CD14-positive monocyte (primary cell): ENCODE measurements around the gene TRIM47. TPM values are rescaled to one million over a fixed set of nuclear protein-coding genes. Genes with fewer than 3 reads are reported as not detected.

ENCODE experiments used
- DNase-seq, 3 donors: peaks; one replicate each; pipeline ENCODE4 v3.0.0-alpha.2; 2011 to 2022
- H2AFZ ChIP-seq: 2 replicates; pipeline ENCODE4 v1.6.0; 2012; ENCODE audit warnings: mild to moderate bottlenecking, low read depth, low read length, inconsistent platforms; ENCODE audit not compliant: insufficient read depth, poor library complexity, severe bottlenecking
- H3K27ac ChIP-seq, 2 donors: 1 replicate in 1 of 2; 2 replicates in 1 of 2; pipeline ENCODE4 v1.5.1; 2012 to 2013; ENCODE audit warnings: low read length in 2 of 2, control low read depth in 1 of 2, inconsistent platforms in 1 of 2, low read depth in 1 of 2, mild to moderate bottlenecking in 1 of 2
- H3K27me3 ChIP-seq, 2 donors: one replicate each; pipeline versions ENCODE4 v1.6.0 to v1.6.1; 2011 to 2013; ENCODE audit warnings: low read length in 2 of 2; ENCODE audit not compliant: control insufficient read depth in 2 of 2, insufficient read depth in 2 of 2
- H3K36me3 ChIP-seq, 2 donors: replicated peaks in 1 of 2; 1 replicate in 1 of 2; 2 replicates in 1 of 2; pipeline versions ENCODE4 v1.5.1 to v1.6.1; 2012 to 2013; ENCODE audit warnings: low read length in 2 of 2, control low read depth in 1 of 2, inconsistent platforms in 1 of 2, mild to moderate bottlenecking in 1 of 2; ENCODE audit not compliant: insufficient read depth in 2 of 2, control insufficient read depth in 1 of 2
- H3K4me1 ChIP-seq, 2 donors: 1 replicate in 1 of 2; 2 replicates in 1 of 2; pipeline versions ENCODE4 v1.5.1 to v1.6.1; 2012 to 2013; ENCODE audit warnings: low read length in 2 of 2, control low read depth in 1 of 2, inconsistent platforms in 1 of 2, mild to moderate bottlenecking in 1 of 2, moderate library complexity in 1 of 2; ENCODE audit not compliant: insufficient read depth in 2 of 2, control insufficient read depth in 1 of 2
- H3K4me2 ChIP-seq: replicated peaks from 2 replicates; pipeline ENCODE3; 2012; ENCODE audit warnings: low read length, moderate library complexity, mild to moderate bottlenecking; ENCODE audit not compliant: poor library complexity, severe bottlenecking; ENCODE audit errors: extremely low read depth
- H3K4me3 ChIP-seq, 3 experiments: fragments of 200-600 bp in 1 of 3; sonication (generic) in 1 of 3; replicated peaks in 1 of 3; 1 replicate in 2 of 3; 2 replicates in 1 of 3; pipeline ENCODE4 v1.5.1; 2011 to 2013; ENCODE audit warnings: low read length in 3 of 3, mild to moderate bottlenecking in 3 of 3, control low read depth in 2 of 3, low read depth in 2 of 3, inconsistent platforms in 1 of 3, moderate library complexity in 1 of 3
- H3K79me2 ChIP-seq: 2 replicates; pipeline ENCODE4 v1.6.0; 2012; ENCODE audit warnings: mild to moderate bottlenecking, control low read depth, inconsistent platforms, low read length, moderate library complexity; ENCODE audit not compliant: insufficient read depth
- H3K9ac ChIP-seq: 2 replicates; pipeline ENCODE4 v1.6.0; 2017; ENCODE audit warnings: low read length, mild to moderate bottlenecking; ENCODE audit not compliant: insufficient read depth, poor library complexity, severe bottlenecking
- H3K9me3 ChIP-seq, 2 donors: replicated peaks in 1 of 2; 1 replicate in 1 of 2; 2 replicates in 1 of 2; pipeline versions ENCODE4 v1.5.1 to v1.6.1; 2012 to 2013; ENCODE audit warnings: low read length in 2 of 2, control low read depth in 1 of 2; ENCODE audit not compliant: control insufficient read depth in 1 of 2, insufficient read depth in 1 of 2
- H4K20me1 ChIP-seq: 2 replicates; pipeline ENCODE4 v1.6.0; 2012; ENCODE audit warnings: mild to moderate bottlenecking, low read length, control low read depth, moderate library complexity; ENCODE audit not compliant: insufficient read depth
- H3K27ac Mint-ChIP-seq, 7 donors: one replicate each; pipeline ENCODE4 v1.8.0; 2020; ENCODE audit warnings: mild to moderate bottlenecking in 7 of 7, mixed read lengths in 7 of 7, moderate library complexity in 6 of 7, inconsistent platforms in 2 of 7
- H3K27me3 Mint-ChIP-seq, 3 donors: one replicate each; pipeline ENCODE4 v1.8.0; 2021 to 2022; ENCODE audit warnings: low read depth in 3 of 3, mild to moderate bottlenecking in 3 of 3, mixed read lengths in 3 of 3, moderate library complexity in 3 of 3, inconsistent platforms in 1 of 3
- H3K36me3 Mint-ChIP-seq, 2 donors: one replicate each; pipeline ENCODE4 v1.8.0; 2020; ENCODE audit warnings: mixed read lengths in 2 of 2, inconsistent platforms in 1 of 2, mild to moderate bottlenecking in 1 of 2
- H3K4me1 Mint-ChIP-seq: one replicate; pipeline ENCODE4 v1.8.0; 2020; ENCODE audit warnings: mild to moderate bottlenecking, mixed read lengths
- H3K4me3 Mint-ChIP-seq, 2 donors: one replicate each; pipeline ENCODE4 v1.8.0; 2020; ENCODE audit warnings: mild to moderate bottlenecking in 2 of 2, mixed read lengths in 2 of 2, moderate library complexity in 1 of 2
- H3K9me3 Mint-ChIP-seq, 7 donors: one replicate each; pipeline ENCODE4 v1.8.0; 2020 to 2022; ENCODE audit warnings: mixed read lengths in 7 of 7, mild to moderate bottlenecking in 6 of 7, moderate library complexity in 6 of 7, inconsistent platforms in 2 of 7
- CTCF ChIP-seq: fragments of 200-600 bp; IDR thresholded peaks from one replicate; pipeline ENCODE4 v1.8.0; 2022; ENCODE audit warnings: antibody characterized with exemption, mild to moderate bottlenecking
- WGBS: methylation state at CpG from one replicate; pipeline ENCODE4 v1.1.5; 2013; ENCODE audit warnings: missing lambda C conversion rate; ENCODE audit not compliant: insufficient coverage; 5-methylcytosine and 5-hydroxymethylcytosine counted together
- intact Hi-C, 2 donors: fragments of 100-400 bp; cut with micrococcal nuclease; formaldehyde crosslinking; loops; one replicate each; pipeline versions ENCODE4 v1.15.0 to v1.15.1; 2023
- polyA plus RNA-seq, 3 donors: library from polyadenylated mRNA; depleted of rRNA in 1 of 3; unstranded in 2 of 3; stranded (reverse) in 1 of 3; fragments of 300-500 nt in 2 of 3; fragments of >200 nt in 1 of 3; fragmentation: Illumina TruSeq in 2 of 3; gene quantifications; 1 replicate in 2 of 3; 2 replicates in 1 of 3; pipeline ENCODE4 v1.2.3, GENCODE V29; 2012 to 2021

TRIM47 gene
- polyA plus RNA-seq, 3 donors, result 0.20 TPM; not detected in 2

GRCh38 chr17:75895370-75896155 lies 17.2 kb upstream of the TRIM47 start:
- H3K4me1 Mint-ChIP-seq, result peaks cover 22% of the 10 kb centered on the region
- peaks cover 17% of the 10 kb centered on the region for H3K79me2 ChIP-seq

More at GRCh38 chr17:75895370-75896155, 17.2 kb upstream of the TRIM47 start:
- Histone ChIP-seq H2AFZ (peak overlapping the region; percentile 79), H3K27me3 (no peaks in the 10 kb centered on the region), H3K36me3 (peaks cover 35 to 44% of the 10 kb centered on the region in 2 donors), H3K9ac (peak overlapping the region; percentile 77), H3K4me1 (peaks cover 18 to 23% of the 10 kb centered on the region in 2 donors), H4K20me1 (peaks cover 23% of the 10 kb centered on the region), H3K4me2 (peak overlapping the region; percentile 75), H3K27ac (peak overlapping the region in 1 of 2 donors; percentile 79), H3K9me3 (no peaks in the 10 kb centered on the region), H3K4me3 (peak overlapping the region; percentile 55 to 82 (median 80))
- 32% methylated on average over 23 of the region's 28 CpGs for WGBS
- Mint-ChIP-seq H3K4me3 (peak overlapping the region; percentile 80 to 90), H3K36me3 (peaks cover 31 to 51% of the 10 kb centered on the region in 2 donors), H3K9me3 (peaks cover 0 to 2% (median 0%) of the 10 kb centered on the region in 7 donors), H3K27me3 (peaks cover 0 to 5% (median 2%) of the 10 kb centered on the region in 3 donors), H3K27ac (peak overlapping the region; percentile 79 to 95 (median 91))
- no peak for TF ChIP-seq CTCF
- DNase-seq, result peak in 2 of 3 donors; percentile 30 to 39
- intact Hi-C loops, result loop anchor here in 1 of 2 donors (5.0 kb wide), 1 partner anchor 38 kb away; the partner anchor contains the start of gene WBP2
